ENCODE data around the gene TFDP2. TPM values are rescaled to one million over a fixed set of nuclear protein-coding genes. Genes with fewer than 3 reads are reported as not detected.

TFDP2 gene
- total and polyA plus RNA-seq, 2 of the 8 experiments (the other 6 are each of a cell fraction or from before 2014, with no cell fraction given) = 41.1 to 119 TPM

DNA sequence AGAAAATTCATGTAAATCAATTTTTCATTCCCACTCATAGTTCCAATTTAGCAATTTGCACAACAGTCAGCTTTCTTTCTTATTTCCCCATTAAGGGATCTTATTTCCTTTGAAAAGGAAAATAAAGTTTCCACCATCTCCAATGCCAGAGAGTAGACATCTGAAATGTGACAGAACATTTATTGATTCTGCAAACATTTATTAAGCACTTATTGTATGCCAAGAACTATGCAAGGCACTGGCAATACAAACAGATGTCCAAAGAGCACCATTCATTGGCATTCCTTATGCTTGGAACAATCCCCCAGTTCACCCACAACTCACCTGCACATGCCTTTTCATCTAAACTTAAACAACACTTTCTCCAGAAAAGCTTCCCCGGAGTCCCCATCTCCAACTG is 2.5 kb upstream of the TFDP2 start (continued):
- TF ChIP-seq HDAC2 (IDR thresholded peaks at IDR 0.05; ENCODE audit: borderline replicate concordance in 1 of 2, low read depth in 2 of 2, low read length in 2 of 2) = no peak
- no peak for TF ChIP-seq CEBPB (IDR thresholded peaks at IDR 0.05; ENCODE audit: low read depth, low read length)
- no peak for TF ChIP-seq JUN (IDR thresholded peaks at IDR 0.05; ENCODE audit: low read depth, low read length)
- no peak for TF ChIP-seq CHD2 (IDR thresholded peaks at IDR 0.05; ENCODE audit: low read length)

Data from H1 (cell line).